Measurements from ENCODE around the gene MCOLN3.
A peak's percentile ranks its signal among the peaks of the same experiment; 100 is the strongest.
"Not testable (repeated sequence)": the region's sequence is repeated elsewhere in the genome, so short reads cannot be mapped to it uniquely, and the experiment has no call there.

MCOLN3 gene

DNA sequence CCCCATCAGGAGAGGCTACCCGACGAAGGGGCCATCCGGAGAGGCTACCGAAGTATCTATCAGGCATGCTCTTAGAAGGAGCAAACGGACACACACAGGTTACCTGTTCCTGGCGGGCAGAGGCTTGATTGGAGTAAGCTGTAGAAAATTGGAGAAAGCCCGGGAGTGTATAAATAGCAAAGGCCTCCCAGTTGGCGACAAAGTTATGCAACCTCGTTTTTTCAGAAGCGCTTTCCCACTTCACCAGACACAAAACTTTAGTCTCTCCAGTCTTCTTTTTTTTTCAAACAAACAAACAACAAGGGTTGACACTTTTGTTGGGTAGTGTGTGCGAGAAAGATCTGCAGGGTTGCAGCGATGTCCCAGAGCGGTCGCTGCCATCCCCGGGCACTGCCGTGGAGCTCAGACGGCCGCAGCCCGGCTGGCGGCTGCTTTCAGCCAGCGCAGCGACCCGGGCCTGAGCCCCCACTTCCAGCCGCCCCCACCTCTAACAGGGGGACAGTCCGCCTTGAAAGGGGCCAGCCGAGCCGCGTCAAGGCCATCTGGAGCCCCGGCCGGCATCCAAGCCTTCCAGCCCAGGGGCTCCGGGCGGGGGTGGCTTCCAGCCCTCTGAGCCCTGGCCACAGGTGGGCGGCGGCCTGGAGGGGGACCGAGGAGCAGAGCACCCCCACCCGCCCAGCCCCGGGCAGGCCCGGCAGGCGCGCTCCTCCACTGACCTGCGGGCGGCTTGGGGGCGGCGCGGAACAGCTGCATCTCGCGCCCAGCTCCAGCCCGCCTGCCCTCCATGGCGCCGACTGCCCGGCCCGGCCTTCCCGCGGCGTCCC is 616 bp downstream of the MCOLN3 start:
- DNase-seq (ENCODE audit: low read depth in 2 of 2) = no peak

DNA sequence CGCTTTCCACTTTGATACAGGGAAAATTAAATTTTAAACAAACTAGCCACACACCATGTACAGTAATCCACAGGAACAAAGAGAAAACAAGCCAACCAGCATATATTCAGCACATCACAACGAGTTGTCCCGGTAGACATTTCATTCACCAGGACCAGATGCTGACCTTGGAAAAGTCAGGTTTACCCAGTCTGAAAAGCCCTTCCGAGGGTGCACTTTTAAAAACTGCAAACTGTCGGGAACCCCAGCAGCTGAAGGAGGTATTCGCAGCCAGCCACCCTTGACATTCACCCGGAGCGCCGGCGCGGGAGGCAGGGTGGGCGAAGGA is 1.2 kb downstream of the MCOLN3 start:
- no peak for DNase-seq (ENCODE audit: low read depth in 2 of 2)

- DNase-seq (ENCODE audit: low read depth in 2 of 2) = no peak
Observed at GRCh38 chr1:85042413-85042812, 5.9 kb downstream of the MCOLN3 start.

GRCh38 chr1:85041793-85042192 is 6.5 kb downstream of the MCOLN3 start:
- no peak for DNase-seq (ENCODE audit: low read depth in 2 of 2)

DNA sequence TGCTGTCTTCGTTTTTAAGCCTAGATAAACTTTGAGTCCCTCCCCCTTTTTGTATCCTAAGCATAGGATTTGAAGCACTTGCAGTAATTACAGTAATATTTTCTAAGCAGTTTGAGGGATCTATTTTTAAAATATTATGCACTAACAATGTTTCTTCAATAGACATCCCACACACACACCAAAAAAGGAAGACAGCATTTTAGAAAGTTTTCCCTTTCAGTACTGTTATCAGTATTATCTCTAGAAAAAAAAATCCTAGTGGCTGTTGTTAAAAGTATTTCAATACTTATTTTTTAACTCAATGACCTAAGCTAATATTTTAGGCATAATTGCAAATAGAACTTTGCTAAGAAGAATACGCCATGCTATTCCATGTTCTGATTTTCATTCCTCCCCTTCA is 15.1 kb downstream of the MCOLN3 start:
- DNase-seq (ENCODE audit: low read depth in 2 of 2) = no peak

DNA sequence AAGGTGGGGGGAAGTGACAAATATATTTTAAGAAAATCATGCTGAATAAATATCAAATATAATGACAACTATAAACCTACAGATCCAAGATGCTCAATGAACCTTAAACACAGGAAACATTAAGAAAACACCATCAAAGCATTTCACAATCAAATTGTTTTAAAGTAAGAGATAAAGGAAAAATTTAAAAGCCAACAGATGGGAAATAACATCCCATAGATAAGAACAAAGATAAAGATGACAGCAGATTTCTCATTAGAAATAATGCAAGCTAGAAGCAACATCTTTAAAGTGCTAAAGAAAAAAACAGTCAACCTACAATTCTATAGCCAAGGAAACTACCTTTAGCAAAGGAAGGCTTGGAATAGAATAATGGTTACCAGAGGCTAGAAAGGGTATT is 17.8 kb downstream of the MCOLN3 start:
- DNase-seq (ENCODE audit: low read depth in 2 of 2) = no peak

- DNase-seq (ENCODE audit: low read depth in 2 of 2) = no peak
Observed at GRCh38 chr1:85028151-85028550, 20.1 kb downstream of the MCOLN3 start.

DNA sequence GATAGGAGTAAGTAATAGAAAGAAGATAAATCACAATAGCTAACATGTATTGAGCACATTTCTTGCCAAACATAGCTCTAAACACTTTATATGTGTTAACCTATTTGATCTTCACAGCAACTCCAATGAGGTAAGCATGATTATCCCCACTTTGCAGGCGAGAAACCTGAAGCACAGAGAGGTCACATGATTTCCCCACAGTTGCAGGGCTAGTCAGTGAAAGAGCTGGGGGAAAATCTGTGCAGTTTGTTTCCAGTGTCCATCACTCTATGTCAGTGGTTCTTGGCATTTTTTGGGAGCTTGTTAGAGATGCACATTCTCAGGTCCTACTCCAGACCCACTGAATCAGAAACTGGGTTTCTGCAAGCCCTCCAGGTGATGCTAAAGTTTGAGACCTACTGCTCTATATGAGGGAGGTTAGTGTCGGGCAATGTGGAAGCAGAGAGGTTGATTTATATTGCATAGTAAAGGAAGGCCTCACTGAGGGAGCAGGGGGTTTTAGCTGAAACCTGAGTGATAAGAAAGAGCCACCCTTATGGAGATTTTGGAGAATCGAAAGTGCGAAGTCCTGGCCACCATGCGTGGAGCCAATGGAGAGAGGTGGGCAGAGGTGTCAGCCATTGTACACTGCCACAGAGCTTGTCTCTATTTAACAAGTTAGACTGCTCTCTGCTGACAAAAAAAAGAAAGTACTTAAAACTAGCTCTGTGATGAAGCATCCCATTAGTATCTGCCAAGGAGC is 20.9 kb downstream of the MCOLN3 start:
- no peak for DNase-seq (ENCODE audit: low read depth in 2 of 2)

- DNase-seq (ENCODE audit: low read depth in 2 of 2) = no peak
Observed at GRCh38 chr1:85025940-85026339, 22.4 kb downstream of the MCOLN3 start.

- DNase-seq (ENCODE audit: low read depth in 2 of 2) = no peak
Observed at GRCh38 chr1:85024736-85025135, 23.6 kb downstream of the MCOLN3 start.

DNA sequence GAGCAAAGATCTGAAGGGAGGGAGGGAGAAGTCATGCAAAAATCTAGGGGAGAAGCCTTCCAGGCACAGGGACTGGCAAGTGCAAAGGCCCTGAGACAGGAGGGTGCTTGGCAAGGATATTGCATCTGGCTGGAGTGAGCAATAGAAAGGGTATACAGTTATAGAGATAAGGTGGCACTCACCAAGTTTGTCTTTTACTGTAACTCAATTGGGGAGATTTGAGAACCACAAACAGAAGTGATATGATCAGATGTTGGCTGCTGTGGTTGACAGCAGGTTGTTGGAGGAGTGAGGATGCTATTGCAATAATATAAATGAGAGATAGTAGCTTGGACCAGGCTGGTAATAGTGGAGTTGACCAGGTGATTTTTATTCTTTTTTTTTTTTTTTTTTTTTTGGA is 25.6 kb downstream of the MCOLN3 start:
- DNase-seq (ENCODE audit: low read depth in 2 of 2) = no peak

DNA sequence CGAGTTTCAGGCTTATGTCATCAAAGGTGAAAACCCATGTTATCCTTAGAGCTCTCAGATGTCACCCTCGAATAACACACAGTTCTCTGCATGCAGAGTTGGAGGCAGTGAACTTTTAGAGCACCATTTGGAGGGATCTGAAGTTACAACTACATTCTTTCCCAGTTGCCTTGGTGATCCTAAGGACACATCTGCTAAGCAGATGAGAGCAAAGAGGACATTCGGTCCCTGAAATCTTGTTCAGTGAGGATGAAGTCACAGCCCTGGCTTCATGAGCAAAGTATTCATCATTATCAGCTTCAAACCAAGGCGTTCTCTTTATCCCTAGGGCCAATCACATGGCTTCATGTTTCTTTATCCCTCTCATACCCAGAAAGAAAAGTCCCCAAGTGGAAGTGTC is 28.3 kb downstream of the MCOLN3 start:
- DNase-seq (ENCODE audit: low read depth in 2 of 2) = no peak

GRCh38 chr1:85015826-85016225 is 32.5 kb downstream of the MCOLN3 start:
- DNase-seq (ENCODE audit: low read depth in 2 of 2) = no peak

- DNase-seq (ENCODE audit: low read depth in 2 of 2) = not testable (repeated sequence)
Observed at GRCh38 chr1:85005641-85006040, 42.7 kb downstream of the MCOLN3 start.

DNA sequence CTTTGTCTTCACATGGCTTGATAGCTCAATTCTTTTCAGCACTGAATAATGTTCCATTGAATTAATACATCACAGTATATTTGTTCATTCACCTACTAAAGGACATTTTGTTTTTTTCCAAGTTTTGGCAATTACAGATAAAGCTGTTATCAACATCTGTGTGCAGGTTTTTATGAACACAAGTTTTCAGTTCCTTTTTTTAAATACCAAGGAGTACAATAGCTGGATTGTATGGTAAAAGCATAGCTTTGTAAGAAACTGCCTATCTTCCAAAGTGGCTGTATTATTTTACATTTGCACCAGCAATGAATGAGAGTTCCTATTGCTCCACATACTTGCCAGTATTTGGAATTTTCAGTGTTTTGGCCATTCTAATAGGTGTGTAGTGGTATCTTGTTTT is 46.6 kb downstream of the MCOLN3 start:
- DNase-seq (ENCODE audit: low read depth in 2 of 2) = no peak

DNA sequence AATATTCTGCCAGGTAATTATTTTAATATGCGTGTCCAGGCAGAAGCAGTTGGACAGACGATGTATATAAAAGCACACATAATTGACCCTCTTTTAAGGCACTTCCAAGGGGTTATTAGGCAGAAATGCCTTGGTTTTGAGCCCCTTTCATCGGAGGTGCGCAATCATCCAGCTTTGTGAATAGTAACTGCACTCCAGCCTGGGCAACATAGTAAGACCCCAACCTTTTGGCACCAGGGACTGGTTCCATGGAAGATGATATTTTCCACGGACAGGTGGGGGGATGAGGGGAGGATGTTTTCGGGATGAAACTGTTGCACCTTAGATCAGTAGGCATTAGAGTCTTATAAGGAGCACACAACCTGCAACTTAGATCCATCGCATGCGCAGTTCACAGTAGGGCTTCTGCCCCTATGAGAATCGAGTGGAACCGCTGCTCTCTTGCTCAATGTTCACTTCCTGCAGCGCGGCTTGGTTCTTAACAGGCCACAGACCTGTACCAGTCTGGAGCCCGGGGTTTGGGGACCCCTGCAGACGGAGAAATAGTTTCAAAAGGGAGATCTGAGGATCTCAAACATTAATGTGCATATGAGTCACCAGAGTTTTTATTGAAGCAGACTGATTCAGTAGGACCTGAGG is 49.5 kb downstream of the MCOLN3 start:
- no peak for DNase-seq (ENCODE audit: low read depth in 2 of 2)

DNA sequence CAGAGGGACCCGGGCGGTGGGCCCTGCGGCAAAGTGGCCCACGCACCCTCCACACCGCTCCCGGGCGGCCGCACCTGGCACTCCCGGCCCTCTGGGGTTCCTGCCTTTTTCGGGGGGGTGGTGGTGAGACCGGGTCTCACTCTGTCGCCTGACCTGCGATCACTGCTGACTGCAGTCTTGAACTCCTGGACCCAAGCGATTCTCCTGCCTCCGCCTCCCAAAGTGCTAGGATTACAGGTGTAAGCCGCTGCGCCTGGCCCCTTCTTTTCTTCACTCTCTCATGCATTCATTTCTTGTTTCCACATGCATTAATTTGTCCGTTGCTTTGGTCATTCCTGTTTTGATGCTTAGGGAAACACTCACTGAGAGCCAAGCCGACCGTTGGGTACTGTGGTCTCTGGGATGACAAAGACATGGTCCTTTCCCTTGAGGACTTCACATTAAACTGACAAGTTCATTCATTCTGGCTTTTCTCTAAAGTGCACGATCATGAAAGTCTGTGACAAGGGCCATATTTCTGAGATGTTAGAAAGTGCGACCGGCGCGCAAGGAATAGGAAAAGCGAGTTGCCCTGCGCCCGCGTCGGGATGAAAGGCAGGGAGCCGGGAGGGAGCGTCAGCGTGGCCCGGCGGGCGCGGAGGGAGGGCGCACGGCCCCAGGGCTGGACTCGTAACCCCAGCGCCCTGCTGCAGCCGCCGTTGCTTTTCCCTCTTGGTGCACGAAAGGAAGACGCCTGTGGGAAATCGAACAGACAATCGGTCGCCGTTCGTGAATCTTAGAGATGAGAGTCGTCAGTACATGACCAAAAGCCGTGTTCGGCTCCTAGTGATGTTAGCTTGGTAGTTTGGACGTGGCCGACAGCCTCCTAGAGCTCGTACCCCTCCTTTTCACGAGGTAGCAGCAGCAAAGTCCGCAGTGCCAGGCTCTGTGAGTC is 50.4 kb downstream of the MCOLN3 start:
- DNase-seq (ENCODE audit: low read depth in 2 of 2) = no peak

GRCh38 chr1:84996846-84997666 is 51.2 kb downstream of the MCOLN3 start, which contains the start of gene MCOLN2:
TSS of gene MCOLN2 (minus strand) at chr1:84997113. CDS start at chr1:84996872, 241 bp downstream.
- peak in 1 of 2 donors; percentile 32 for DNase-seq (ENCODE audit: low read depth in 2 of 2)

DNA sequence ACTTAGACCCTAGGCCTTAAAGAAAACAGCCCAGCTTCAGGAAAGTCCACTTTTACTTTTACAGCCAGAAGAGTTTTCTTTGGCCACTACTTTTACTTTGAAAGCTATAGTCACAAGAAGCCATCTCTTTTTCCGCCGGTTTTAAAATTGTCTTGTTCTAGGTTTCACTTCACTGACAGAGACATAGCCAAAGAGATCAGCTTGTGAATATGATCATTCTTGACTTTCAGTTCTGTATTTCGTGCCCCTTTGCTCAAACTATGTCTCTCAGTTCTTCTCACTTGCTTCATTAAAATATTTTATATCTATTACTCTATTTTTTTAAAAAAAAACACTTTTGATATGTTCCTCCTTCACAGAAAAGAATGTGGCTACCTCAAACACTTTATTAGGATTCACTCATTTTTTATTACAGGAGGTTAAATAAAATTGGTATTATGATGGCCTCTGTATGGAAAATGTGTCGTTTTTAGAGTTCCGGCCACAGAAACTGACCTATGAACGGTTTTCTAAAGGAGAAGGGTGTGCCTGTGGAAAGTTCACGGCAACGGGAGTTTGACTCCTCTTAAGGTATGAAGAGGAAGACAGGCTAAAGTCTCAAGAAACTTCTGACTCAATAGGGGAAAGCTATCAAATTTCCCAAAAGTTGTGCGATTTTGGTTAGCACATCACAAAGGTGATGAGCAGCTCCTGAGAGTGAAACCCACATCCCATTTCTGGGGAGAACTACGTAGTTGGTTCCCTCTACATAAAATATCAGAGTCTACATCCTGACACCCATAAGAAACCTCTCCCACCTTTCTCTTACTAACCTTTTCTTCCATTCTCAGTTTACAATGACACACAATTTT is 52.6 kb downstream of the MCOLN3 start:
- DNase-seq (ENCODE audit: low read depth in 2 of 2) = no peak
